Stimulated activated CD4-positive, alpha-beta T cell treated with anti-CD3 and anti-CD28 coated beads, Interleukin-2, amount 100 ng/mL, for 24 hours (primary cell): ENCODE data around the gene TLR6.
"Not testable (repeated sequence)": the region's sequence is repeated elsewhere in the genome, so short reads cannot be mapped to it uniquely, and the experiment has no call there.

Experiments used
- DNase-seq, 2 donors: peaks; one replicate each; pipeline ENCODE4 v3.0.0-alpha.2; 2020

TLR6 gene

DNA sequence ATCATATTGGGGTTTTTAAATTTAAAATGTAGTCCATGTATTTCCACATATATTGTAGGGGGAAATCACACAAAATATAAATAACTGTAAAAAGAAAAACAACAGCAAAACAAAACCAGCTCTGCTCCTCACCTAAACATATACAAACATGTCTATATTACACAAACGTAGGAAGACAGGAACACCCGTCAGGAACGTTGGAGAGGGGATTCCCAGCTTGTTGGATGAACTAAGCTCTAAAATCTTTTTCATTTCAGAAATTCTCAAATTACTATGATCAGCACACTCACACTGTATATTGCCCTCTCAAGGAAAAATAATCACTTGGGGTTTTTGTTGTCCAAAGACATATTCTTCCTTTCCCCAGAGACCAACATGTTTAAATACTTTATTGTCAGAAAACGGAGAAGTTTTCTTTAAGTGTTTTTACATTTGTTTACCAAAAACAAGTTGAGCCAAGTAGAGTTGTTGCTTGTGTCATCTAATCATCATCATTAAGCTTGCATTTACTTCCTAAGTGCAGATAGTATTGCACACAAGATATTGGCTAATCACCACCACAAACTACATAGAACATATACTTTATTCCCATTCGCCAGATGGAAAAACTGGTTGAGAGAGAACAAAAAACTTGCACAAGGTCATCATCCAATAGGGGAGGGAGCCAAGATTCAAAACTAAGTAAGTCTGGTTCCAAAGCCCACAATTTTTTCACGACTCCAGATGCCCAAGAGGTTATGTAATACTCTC, 71.4 kb downstream of the TLR6 start:
- no peak for DNase-seq

DNA sequence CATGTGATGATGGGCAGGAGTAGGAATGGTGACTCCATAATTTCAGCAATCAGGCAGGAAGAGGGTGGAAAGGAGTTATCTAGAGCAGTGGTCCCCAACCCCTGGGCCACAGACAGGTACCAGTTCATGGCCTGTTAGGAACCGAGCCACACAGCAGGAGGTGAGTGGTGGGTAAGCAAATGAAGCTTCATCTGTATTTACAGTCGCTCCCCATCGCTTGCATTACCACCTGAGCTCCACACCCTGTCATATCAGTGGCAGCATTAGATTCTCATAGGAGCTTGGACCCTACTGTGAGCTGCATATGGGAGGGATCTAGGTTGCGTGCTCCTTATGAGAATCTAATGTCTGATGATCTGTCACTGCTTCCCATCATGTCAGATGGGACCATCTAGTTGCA, 72.5 kb downstream of the TLR6 start:
- no peak for DNase-seq

DNA sequence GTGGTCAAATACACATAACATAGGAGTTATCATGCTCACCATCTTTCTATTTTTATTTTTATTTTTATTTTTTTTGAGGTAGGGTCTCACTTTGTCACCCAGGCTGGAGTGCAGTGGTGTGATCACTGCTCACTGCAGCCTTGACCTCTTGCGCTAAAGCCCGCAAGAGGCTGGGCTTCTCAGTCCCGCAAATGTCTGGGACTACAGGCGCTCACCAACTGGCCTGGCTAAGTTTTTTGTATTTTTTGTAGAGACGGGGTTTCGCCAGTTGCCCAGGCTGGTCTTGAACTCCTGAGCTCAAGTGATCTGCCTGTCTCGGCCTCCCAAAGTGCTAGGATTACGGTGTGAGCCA, 73.5 kb downstream of the TLR6 start:
- no peak for DNase-seq

DNA sequence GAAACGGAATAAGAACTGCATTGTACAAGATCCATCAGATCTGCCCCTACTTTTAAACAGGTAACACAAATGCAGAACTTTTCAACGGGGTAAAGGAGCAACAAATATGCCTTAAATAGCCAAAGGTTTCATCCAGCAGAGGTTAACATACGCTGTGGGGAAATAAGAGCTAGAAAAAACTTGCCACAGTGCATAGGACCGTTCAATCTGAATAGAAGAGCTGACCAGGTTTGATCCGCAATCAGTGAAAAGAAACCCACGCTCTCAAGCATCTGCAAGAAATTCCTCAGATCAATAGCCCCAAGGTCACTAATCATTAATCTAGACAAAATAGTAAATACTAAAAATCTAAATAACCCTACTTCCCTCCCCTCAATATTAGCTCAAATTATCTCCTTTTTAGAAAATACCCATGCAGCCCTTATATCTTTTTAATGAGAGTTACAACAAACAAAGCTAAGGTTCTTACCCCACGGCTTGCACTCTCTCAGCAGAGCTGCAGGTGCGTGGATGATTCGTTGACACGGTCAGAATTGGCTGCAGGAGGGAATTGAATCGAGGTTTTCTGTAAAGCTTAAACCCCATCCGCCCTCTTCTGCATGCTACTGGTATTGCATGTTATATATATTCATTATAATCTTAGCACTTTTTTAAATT, 74.0 kb downstream of the TLR6 start, which contains the start of gene TLR10:
TSS of gene TLR10 (minus strand) at position 539 of the 657 bp plus-strand sequence. CDS start 7,400 bp downstream, outside the sequence.
- DNase-seq, result peak in 1 of 2 donors; percentile 40

DNA sequence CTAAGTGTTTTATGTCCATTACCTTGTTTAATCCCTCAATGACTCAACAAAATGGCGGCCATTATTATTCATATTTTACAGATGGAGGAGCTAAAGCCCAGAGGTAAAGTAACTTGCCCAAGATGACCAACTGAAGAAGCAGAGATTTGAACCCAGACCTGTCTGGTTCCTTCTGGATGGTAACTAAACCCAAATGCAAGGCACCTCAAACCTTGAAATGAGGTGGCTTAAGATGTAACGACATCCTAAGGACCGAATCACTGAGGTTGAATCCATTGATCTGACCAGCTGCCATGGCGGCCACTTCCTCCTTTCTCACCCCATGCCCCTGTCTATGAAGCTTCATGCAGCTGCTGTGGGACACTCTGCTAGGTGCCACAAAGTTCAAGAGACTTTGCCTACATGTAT, 74.8 kb downstream of the TLR6 start:
- DNase-seq, result no peak

DNA sequence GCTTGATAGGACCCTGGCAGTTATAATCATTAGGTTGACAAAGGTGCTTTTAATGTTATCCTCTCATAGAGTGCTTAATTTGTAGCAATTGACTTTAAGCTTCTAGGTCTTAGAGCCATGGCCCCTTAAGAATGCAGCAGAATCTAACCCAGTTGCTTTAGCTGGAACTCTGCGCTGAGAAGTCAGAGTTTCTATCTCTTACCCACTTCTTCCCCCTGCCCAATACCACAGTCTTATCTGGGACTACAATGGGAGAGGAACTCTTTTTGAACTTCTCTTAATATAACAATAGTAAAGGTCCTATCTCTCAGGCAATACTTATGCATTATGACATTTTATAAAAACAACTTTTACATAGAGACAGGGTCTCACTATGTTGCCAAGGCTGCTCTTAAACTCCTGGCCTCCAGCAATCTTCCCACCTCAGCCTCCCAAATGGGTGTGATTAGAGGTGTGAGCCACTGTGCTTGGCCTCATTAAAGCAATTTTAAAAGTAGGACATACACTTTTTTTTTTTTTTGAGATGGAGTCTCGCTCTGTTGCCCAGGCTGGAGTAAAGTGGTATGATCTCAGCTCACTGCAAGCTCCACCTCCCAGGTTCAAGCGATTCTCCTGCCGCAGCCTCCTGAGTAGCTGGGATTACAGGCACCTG, 75.7 kb downstream of the TLR6 start:
- DNase-seq, result no peak

DNA sequence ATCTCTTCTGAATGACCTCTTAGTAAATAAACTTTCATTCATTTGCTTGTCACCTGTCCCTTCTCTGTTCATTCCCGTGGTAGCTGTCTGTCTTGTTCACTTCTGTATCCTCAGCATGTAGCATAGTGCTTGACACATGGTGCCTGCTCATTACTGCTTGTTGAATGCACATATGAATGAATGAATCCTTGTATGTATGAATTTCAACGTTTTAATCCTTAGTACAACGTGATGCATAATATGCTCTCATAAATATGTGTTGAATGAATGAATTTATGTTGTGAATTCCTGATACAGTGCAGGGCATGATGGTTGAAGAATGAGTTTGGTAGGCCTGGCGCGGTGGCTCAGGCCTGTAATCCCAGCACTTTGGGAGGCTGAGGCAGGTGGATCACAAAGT, 76.8 kb downstream of the TLR6 start:
- DNase-seq, result no peak

DNA sequence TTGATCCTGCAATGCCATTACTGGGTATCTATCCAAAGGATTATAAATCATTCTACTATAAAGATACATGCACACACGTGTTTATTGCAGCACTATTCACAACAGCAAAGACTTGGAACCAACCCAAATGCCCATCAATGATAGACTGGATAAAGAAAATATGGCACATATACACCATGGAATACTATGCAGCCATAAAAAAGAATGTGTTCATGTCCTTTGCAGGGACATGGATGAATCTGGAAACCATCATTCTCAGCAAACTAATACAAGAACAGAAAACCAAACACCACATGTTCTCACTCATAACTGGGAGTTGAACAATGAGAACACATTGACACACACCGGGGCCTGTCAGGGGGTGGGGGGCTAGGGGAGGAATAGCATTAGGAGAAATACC, 78.7 kb downstream of the TLR6 start:
- not testable (repeated sequence) for DNase-seq

DNA sequence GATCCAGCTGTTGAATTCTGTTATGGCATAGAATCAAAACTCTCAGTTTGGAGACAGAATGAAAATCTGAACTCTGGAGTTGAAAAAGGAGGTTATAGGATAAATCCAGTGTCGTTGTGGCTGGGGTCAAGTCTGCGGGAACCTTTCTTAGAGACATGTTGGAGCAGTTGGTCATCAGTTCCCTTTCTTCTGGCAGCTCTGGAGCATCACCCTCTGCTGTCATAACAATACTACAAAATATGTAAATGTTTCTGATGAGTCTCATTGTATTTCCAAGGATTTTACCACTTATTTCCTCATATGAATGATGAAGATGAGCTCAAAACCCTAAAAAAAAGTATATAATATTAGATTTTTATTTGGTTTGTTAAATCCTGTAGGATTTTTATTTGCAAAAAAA, 81.3 kb downstream of the TLR6 start:
- DNase-seq, result no peak

DNA sequence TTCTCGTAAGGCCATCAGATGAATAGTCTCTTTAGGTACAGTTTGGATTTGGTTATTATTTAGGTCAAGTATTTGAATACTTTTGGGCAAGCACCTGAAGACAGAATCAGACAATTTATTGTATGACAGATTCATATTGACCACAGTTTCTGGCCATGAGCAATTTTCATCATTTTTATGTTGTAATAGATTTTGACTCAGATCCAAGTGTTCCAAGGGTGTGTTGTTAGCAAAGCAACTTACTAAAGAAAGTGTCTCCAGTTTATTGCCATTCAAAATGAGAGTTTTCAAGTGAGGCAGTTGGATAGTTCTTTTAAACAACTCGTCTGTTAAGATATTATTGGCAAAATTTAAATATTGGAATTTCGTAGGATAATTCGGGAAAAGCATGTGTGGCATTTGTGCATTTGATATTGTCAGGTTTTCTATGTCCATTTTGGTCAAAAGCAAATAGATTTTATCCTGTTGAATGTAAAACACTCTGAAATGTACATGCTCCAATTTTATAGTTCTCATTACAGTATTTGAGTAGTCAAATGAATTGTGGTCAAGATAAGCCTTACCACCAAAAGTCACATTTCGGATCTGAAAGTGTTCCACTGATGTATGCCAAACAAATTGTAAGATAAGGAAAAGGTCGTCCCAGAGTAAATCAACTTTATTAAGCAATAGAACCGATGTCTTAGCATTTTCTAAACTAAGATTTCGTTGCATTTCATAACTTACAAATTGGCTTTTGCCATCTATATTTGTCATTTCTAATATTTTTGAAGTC, 82.2 kb downstream of the TLR6 start:
- DNase-seq, result no peak
